HepG2 (cell line): ENCODE results near the gene COL4A3. TPM values are rescaled to one million over a fixed set of nuclear protein-coding genes. Genes with fewer than 3 reads are reported as not detected.
A peak's percentile ranks its signal among the peaks of the same experiment; 100 is the strongest.

Experiments
- CENPT ChIP-seq: sonication (generic); formaldehyde crosslinking; IDR thresholded peaks from 2 replicates; pipeline ENCODE4 v1.8.0; 2022; ENCODE audit warnings: low read depth, mild to moderate bottlenecking, moderate library complexity, missing genetic modification reagents
- EZH2 ChIP-seq: conservative IDR thresholded peaks from 2 replicates; pipeline ENCODE4 v1.6.1; 2012; ENCODE audit warnings: mild to moderate bottlenecking, low read depth, low read length, moderate library complexity
- HCFC1 ChIP-seq: fragments of 150-350 bp; IDR thresholded peaks from 2 replicates; pipeline ENCODE4 v1.6.1; 2014; ENCODE audit warnings: low read depth, low read length
- KLF16 ChIP-seq, 2 experiments: sonication (generic) in 1 of 2; formaldehyde crosslinking in 1 of 2; IDR thresholded peaks; 2 replicates each; pipeline versions ENCODE4 v1.6.1 to v1.8.0; 2016 to 2023; ENCODE audit warnings: missing genetic modification reagents in 2 of 2, missing compliant biosample characterization in 1 of 2
- NFE2L1 ChIP-seq: sonication (generic); formaldehyde crosslinking; IDR thresholded peaks from 2 replicates; pipeline ENCODE4 v1.4.0; 2020; ENCODE audit warnings: missing genetic modification reagents, mild to moderate bottlenecking, borderline replicate concordance
- NPAS2 ChIP-seq: sonication (generic); formaldehyde crosslinking; IDR thresholded peaks from 2 replicates; pipeline ENCODE4 v1.8.0; 2022; ENCODE audit warnings: mild to moderate bottlenecking, missing genetic modification reagents, borderline replicate concordance
- RBAK ChIP-seq: sonication (generic); formaldehyde crosslinking; IDR thresholded peaks from 2 replicates; pipeline ENCODE4 v1.5.1; 2020; ENCODE audit warnings: mild to moderate bottlenecking, missing genetic modification reagents
- RBFOX2 ChIP-seq: fragments of 200-400 bp; formaldehyde crosslinking; IDR thresholded peaks from 2 replicates; pipeline ENCODE4 v1.6.1; 2017; ENCODE audit warnings: low read depth, mild to moderate bottlenecking, low read length
- REXO4 ChIP-seq: sonication (generic); formaldehyde crosslinking; IDR thresholded peaks from 2 replicates; pipeline ENCODE4 v1.8.0; 2022; ENCODE audit warnings: missing genetic modification reagents, mild to moderate bottlenecking, borderline replicate concordance
- SKI ChIP-seq: fragments of 450-650 bp; IDR thresholded peaks from one replicate; pipeline ENCODE4 v1.6.1; 2018; ENCODE audit warnings: mild to moderate bottlenecking; ENCODE audit not compliant: partially characterized antibody
- SP2 ChIP-seq: sonication (generic); formaldehyde crosslinking; IDR thresholded peaks from 2 replicates; pipeline ENCODE4 v1.5.1; 2020; ENCODE audit warnings: mild to moderate bottlenecking, missing genetic modification reagents
- STAG1 ChIP-seq: sonication (generic); formaldehyde crosslinking; IDR thresholded peaks from 2 replicates; pipeline ENCODE4 v1.4.0; 2020; ENCODE audit warnings: missing genetic modification reagents
- ZBTB20 ChIP-seq: sonication (generic); formaldehyde crosslinking; IDR thresholded peaks from 2 replicates; pipeline ENCODE4 v1.8.1; 2023; ENCODE audit warnings: missing genetic modification reagents, low read depth, mild to moderate bottlenecking, borderline replicate concordance
- ZBTB44 ChIP-seq: sonication (generic); formaldehyde crosslinking; IDR thresholded peaks from 2 replicates; pipeline ENCODE4 v1.4.0; 2020; ENCODE audit warnings: missing genetic modification reagents
- ZNF282 ChIP-seq: fragments of 450-650 bp; IDR thresholded peaks from 2 replicates; pipeline ENCODE4 v1.6.1; 2018; ENCODE audit not compliant: partially characterized antibody
- ZNF326 ChIP-seq: sonication (generic); formaldehyde crosslinking; IDR thresholded peaks from 2 replicates; pipeline ENCODE4 v1.4.0; 2020; ENCODE audit warnings: missing genetic modification reagents, borderline replicate concordance
- ZNF354B ChIP-seq: sonication (generic); formaldehyde crosslinking; IDR thresholded peaks from 2 replicates; pipeline ENCODE4 v1.8.0; 2022; ENCODE audit warnings: mild to moderate bottlenecking, missing genetic modification reagents
- ZNF431 ChIP-seq: sonication (generic); formaldehyde crosslinking; IDR thresholded peaks from 2 replicates; pipeline ENCODE4 v1.9.0; 2022; ENCODE audit warnings: missing genetic modification reagents, low read depth, mild to moderate bottlenecking, borderline replicate concordance
- ZNF512B ChIP-seq: sonication (generic); formaldehyde crosslinking; IDR thresholded peaks from 2 replicates; pipeline ENCODE4 v1.5.1; 2020; ENCODE audit warnings: missing genetic modification reagents, mild to moderate bottlenecking, borderline replicate concordance
- ZNF615 ChIP-seq: sonication (generic); formaldehyde crosslinking; IDR thresholded peaks from 2 replicates; pipeline ENCODE4 v1.5.0; 2020; ENCODE audit warnings: mild to moderate bottlenecking, missing genetic modification reagents, borderline replicate concordance
- ZNF678 ChIP-seq: sonication (generic); formaldehyde crosslinking; IDR thresholded peaks from 2 replicates; pipeline ENCODE4 v1.4.0; 2020; ENCODE audit warnings: mild to moderate bottlenecking, missing genetic modification reagents
- polyA plus RNA-seq, 8 experiments: library from polyadenylated mRNA; depleted of rRNA in 3 of 8; stranded (reverse) in 7 of 8; unstranded in 1 of 8; fragments of >200 nt; fragmentation: Illumina TruSeq in 4 of 8; extraction: Trizol in 4 of 8; gene quantifications; 2 replicates each; pipeline versions ENCODE4 v1.2.1 to v1.2.3, GENCODE V29; 2011 to 2016; ENCODE audit warnings: low read depth in 4 of 8, missing spikeins in 1 of 8, mixed read lengths in 1 of 8; ENCODE audit not compliant: insufficient read depth in 1 of 8
- total RNA-seq, 5 experiments: library from RNA; depleted of rRNA; stranded (reverse); fragments of >200 nt; fragmentation: Illumina TruSeq; extraction: Trizol; gene quantifications; 2 replicates each; pipeline ENCODE4 v1.2.3, GENCODE V29; 2016; ENCODE audit warnings: low read depth in 1 of 5
- TF ChIP-seq, protein P1 (sequence below): sonication (generic); formaldehyde crosslinking; IDR thresholded peaks from 2 replicates; pipeline ENCODE4 v1.5.1; 2020; ENCODE audit warnings: missing genetic modification reagents, mild to moderate bottlenecking, borderline replicate concordance
- TF ChIP-seq, protein P2 (sequence below): IDR thresholded peaks from 2 replicates; pipeline ENCODE4 v1.4.0; 2020; ENCODE audit warnings: mild to moderate bottlenecking, missing genetic modification reagents

The COL4A3 gene
- total and polyA plus RNA-seq, 2 of the 13 experiments (the other 11 are each of a cell fraction or from before 2014, with no cell fraction given): 0.02 TPM; not detected in 1

- TF ChIP-seq ZBTB20 (no peak), ZNF678 (CRISPR knock-in tag) (no peak), ZBTB44 (CRISPR knock-in tag) (no peak), HCFC1 (no peak), ZNF512B (CRISPR knock-in tag) (no peak), ZNF615 (CRISPR knock-in tag) (no peak), ZNF282 (no peak), ZNF354B (CRISPR knock-in tag) (no peak), SKI (no peak), REXO4 (no peak), EZH2 (no peak), RBAK (CRISPR knock-in tag) (no peak), CENPT (CRISPR knock-in tag) (no peak), KLF16 (CRISPR knock-in tag; IDR thresholded peaks at IDR 0.05) (no peak), ZNF431 (CRISPR knock-in tag) (no peak), NFE2L1 (CRISPR knock-in tag) (no peak), ZNF326 (no peak), SP2 (CRISPR knock-in tag) (no peak), NPAS2 (CRISPR knock-in tag) (no peak), RBFOX2 (no peak), STAG1 (CRISPR knock-in tag) (no peak)
- TF ChIP-seq, protein P1, sequence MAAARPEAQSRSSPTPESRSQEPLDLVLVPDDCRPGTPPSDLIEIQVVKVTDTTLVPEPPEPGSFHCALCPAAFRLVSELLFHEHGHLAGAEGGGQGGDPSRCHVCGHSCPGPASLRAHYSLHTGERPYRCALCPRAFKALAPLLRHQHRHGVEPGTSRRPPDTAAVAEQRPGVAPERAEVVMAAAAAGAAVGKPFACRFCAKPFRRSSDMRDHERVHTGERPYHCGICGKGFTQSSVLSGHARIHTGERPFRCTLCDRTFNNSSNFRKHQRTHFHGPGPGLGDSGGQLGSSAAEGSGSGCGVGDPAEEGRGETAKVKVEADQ (CRISPR knock-in tag): 0 out of 2 replicates have a peak, but pooled peaks have one; percentile 53
- TF ChIP-seq, protein P2, sequence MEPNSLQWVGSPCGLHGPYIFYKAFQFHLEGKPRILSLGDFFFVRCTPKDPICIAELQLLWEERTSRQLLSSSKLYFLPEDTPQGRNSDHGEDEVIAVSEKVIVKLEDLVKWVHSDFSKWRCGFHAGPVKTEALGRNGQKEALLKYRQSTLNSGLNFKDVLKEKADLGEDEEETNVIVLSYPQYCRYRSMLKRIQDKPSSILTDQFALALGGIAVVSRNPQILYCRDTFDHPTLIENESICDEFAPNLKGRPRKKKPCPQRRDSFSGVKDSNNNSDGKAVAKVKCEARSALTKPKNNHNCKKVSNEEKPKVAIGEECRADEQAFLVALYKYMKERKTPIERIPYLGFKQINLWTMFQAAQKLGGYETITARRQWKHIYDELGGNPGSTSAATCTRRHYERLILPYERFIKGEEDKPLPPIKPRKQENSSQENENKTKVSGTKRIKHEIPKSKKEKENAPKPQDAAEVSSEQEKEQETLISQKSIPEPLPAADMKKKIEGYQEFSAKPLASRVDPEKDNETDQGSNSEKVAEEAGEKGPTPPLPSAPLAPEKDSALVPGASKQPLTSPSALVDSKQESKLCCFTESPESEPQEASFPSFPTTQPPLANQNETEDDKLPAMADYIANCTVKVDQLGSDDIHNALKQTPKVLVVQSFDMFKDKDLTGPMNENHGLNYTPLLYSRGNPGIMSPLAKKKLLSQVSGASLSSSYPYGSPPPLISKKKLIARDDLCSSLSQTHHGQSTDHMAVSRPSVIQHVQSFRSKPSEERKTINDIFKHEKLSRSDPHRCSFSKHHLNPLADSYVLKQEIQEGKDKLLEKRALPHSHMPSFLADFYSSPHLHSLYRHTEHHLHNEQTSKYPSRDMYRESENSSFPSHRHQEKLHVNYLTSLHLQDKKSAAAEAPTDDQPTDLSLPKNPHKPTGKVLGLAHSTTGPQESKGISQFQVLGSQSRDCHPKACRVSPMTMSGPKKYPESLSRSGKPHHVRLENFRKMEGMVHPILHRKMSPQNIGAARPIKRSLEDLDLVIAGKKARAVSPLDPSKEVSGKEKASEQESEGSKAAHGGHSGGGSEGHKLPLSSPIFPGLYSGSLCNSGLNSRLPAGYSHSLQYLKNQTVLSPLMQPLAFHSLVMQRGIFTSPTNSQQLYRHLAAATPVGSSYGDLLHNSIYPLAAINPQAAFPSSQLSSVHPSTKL (CRISPR knock-in tag): peak; percentile 77
These were observed 131.4 kb downstream of the COL4A3 start (continued) for GRCh38 chr2:227295806-227296205.
